ENCODE measurements around the gene TMC2. TPM values are rescaled to one million over a fixed set of nuclear protein-coding genes. Genes with fewer than 3 reads are reported as not detected.

TMC2 gene
- total RNA-seq, 3 donors from 2014 or later, result 0.15 to 0.96 (median 0.33) TPM

DNA sequence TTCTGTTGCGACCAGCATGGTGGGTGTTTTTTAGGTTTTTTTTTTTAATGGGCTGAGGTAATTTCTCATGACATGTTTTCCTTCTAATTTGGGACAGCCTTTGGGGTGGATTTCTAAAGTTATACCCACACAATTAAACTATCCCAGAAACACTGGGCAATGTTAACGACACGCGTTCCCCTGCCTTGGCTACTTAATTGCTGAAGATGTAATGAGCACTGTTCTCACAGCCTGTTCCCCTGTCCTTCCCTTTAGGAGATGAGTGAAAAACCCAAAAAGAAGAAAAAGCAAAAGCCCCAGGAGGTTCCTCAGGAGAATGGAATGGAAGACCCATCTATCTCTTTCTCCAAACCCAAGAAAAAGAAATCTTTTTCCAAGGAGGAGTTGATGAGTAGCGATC, 121.3 kb downstream of the TMC2 start:
- Histone ChIP-seq H3K9me3 (no peaks in the 10 kb centered on the region), H3K4me1 (peaks cover 0 to 10% of the 10 kb centered on the region in 2 donors), H3K27me3 (no peaks in the 10 kb centered on the region), H3K27ac (no peak overlapping the region), H3K4me3 (no peak overlapping the region), H3K36me3 (peaks cover 14% of the 10 kb centered on the region)
- intact Hi-C loops (cut with DNase I; ENCODE audit: low total_unique reads), result no loop called here
- DNase-seq (ENCODE audit: low spot score in 2 of 2), result no peak
- TF ChIP-seq POLR2AphosphoS5 (IDR thresholded peaks at IDR 0.05) (no peak), POLR2A (IDR thresholded peaks at IDR 0.05) (no peak)
- TF ChIP-seq, protein P1, sequence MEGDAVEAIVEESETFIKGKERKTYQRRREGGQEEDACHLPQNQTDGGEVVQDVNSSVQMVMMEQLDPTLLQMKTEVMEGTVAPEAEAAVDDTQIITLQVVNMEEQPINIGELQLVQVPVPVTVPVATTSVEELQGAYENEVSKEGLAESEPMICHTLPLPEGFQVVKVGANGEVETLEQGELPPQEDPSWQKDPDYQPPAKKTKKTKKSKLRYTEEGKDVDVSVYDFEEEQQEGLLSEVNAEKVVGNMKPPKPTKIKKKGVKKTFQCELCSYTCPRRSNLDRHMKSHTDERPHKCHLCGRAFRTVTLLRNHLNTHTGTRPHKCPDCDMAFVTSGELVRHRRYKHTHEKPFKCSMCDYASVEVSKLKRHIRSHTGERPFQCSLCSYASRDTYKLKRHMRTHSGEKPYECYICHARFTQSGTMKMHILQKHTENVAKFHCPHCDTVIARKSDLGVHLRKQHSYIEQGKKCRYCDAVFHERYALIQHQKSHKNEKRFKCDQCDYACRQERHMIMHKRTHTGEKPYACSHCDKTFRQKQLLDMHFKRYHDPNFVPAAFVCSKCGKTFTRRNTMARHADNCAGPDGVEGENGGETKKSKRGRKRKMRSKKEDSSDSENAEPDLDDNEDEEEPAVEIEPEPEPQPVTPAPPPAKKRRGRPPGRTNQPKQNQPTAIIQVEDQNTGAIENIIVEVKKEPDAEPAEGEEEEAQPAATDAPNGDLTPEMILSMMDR (IDR thresholded peaks at IDR 0.05), result no peak

DNA sequence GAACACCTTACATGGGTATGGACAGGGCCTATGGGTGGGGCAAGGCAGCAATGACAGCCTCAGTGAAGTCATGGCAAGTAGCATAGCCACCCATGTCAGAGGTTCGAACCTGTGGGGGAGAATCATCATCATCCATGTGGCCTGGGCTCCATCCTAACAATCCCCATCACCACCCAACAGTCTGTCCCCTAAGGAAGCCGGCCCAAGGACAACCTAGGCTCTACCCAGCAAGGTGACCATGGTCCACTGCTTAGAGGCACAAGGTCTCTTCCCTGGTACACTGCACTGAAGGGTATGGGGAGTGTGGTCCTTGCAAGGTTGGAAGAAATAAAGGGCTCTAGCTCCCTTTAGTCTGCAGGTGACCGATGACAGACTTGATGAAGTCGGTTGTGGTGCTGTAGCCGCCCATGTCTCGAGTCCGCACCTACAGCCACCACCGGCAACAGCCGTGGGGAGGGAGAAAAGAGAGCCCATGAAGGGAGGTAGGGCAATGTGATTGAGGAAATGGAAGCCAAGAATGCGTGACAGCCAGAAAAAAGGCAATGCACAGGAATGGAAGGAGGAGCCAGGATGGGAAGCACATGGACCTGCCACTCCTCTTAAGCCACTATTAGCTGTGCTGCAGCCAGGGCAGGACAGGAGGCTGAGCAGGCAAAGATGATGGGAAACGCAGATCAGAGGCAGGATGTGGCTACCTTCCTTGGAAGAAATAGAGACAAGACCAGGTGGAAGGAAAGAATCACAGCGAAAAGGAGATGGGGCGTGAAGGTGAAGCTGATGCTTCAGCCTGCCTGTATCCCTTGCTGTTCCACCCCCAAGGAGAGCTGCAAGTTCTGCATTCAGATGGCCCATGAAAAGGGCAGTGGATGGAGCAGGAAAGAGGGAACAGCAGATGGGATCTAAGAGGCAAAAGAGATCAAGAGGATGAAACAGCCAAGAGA, 122.3 kb downstream of the TMC2 start:
- Histone ChIP-seq H3K27me3 (no peaks in the 10 kb centered on the region), H3K4me3 (no peak overlapping the region), H3K27ac (no peak overlapping the region), H3K4me1 (peaks cover 0 to 6% of the 10 kb centered on the region in 2 donors), H3K36me3 (peaks cover 14% of the 10 kb centered on the region), H3K9me3 (no peaks in the 10 kb centered on the region)
- TF ChIP-seq POLR2A (IDR thresholded peaks at IDR 0.05), result no peak
- intact Hi-C loops (cut with DNase I; ENCODE audit: low total_unique reads), result no loop called here
- no peak for DNase-seq (ENCODE audit: low spot score in 2 of 2)

DNA sequence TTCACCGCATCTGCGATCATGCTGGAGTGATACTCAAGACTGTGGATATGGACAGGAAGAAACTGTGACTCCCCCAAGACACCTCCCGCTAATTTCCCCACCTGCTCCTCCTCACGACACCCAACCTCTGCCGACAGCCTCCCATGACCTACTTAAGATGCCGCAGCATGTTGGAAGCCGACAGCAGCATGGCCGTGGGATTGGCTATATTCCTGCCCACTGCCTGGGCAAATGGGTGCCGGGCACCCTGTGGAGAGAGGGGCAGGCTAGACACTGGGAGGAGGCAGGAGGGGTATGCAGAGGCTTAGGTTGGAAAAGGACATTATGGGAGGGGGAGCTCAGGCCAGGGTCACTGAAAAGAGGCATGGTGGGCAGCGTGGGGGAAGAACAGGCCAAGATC, 123.2 kb downstream of the TMC2 start:
- intact Hi-C loops (cut with DNase I; ENCODE audit: low total_unique reads), result no loop called here
- Histone ChIP-seq H3K4me3 (no peak overlapping the region), H3K27ac (no peak overlapping the region), H3K27me3 (no peaks in the 10 kb centered on the region), H3K36me3 (peaks cover 14% of the 10 kb centered on the region), H3K4me1 (no peaks in the 10 kb centered on the region), H3K9me3 (no peaks in the 10 kb centered on the region)
- no peak for DNase-seq (ENCODE audit: low spot score in 2 of 2)
- TF ChIP-seq, protein P1 (IDR thresholded peaks at IDR 0.05), result no peak
- TF ChIP-seq POLR2AphosphoS5 (IDR thresholded peaks at IDR 0.05), result no peak
- no peak for TF ChIP-seq POLR2A (IDR thresholded peaks at IDR 0.05)

DNA sequence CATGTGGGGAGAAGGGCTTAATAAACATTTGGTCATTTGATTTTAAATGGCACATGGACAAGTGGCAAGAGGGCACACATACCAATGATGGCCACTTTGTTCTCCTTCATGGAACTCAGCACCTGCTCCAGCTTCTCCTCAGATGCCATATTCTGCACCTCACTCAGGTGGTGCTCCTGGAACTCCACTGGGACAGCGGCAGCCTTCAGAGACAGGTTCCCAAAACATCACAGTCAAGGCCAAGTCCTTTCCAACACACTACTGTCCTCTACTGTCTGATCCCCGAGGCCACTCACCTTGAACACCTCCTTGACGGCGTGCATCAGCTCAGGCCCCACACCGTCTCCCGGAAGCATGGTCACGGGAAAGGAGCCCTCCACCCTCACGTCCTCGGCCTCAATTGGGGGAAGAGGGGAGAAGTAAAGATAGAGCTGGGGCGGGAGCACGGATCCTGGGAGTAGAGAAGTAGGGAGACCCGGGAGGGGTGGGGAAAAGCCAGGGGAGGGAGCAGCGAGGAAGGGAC, 127.1 kb downstream of the TMC2 start:
- Histone ChIP-seq H3K9me3 (no peaks in the 10 kb centered on the region), H3K4me3 (peak overlapping the region; percentile 82 to 98 (median 84)), H3K4me1 (no peaks in the 10 kb centered on the region), H3K27ac (peak overlapping the region; percentile 94), H3K36me3 (peaks cover 5% of the 10 kb centered on the region), H3K27me3 (no peaks in the 10 kb centered on the region)
- intact Hi-C loops (cut with DNase I; ENCODE audit: low total_unique reads), result no loop called here
- TF ChIP-seq, protein P1 (IDR thresholded peaks at IDR 0.05), result no peak
- TF ChIP-seq POLR2AphosphoS5 (IDR thresholded peaks at IDR 0.05) (no peak), POLR2A (IDR thresholded peaks at IDR 0.05) (no peak)
- DNase-seq (ENCODE audit: low spot score in 2 of 2), result no peak

DNA sequence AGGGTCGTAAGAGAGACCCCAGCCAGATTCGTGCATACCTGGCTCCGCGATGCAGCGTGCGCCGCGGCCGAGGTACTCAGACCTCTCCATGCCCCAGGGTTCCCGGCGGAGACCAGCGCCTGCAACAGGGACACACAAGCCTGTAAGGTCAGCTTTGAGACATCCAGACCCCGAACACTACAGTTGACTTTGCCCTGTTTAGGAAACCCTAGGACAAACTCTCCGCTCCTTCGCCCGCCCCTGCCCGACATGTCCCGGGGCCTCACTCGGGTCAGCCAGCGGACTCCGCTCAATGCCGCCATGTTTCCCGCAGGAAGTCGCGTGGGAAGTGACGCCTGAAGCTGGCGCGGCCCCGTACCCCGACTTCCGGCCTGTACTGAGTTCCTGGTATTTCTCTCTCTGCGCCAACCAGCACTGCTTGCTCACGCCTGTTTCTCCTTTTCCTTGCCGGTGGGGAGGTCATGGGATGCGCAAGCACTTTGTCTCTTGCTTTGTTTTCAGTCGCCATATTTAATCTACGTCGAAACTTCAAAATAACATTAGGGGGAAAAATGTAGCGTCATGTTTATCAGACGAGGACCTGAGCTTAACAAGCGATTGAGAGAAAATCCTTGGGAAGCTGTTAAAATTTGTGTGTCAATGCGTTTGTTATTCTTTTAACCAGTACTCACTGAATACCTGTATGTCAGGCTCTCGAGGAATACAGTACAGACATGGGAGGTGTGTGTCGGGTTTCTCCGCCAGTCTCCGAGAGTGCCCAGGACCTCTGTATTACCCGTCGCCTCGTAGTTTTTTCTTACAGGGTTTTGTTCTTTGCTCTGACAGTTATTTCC, 127.7 kb downstream of the TMC2 start, which contains the start of gene IDH3B:
TSS of gene IDH3B (minus strand) at position 330 of the 833 bp plus-strand sequence. CDS start at position 302, 28 bp downstream.
- Histone ChIP-seq H3K27me3 (no peaks in the 10 kb centered on the region), H3K4me3 (peak within 1 kb of the TSS; percentile 82 to 98 (median 84)), H3K9me3 (no peaks in the 10 kb centered on the region), H3K36me3 (peaks cover 4% of the 10 kb centered on the region), H3K27ac (peak within 1 kb of the TSS; percentile 94), H3K4me1 (no peaks in the 10 kb centered on the region)
- intact Hi-C loops (cut with DNase I; ENCODE audit: low total_unique reads), result no loop called here
- TF ChIP-seq POLR2A (IDR thresholded peaks at IDR 0.05) (peak; percentile 82), POLR2AphosphoS5 (IDR thresholded peaks at IDR 0.05) (peak; percentile 96 to 99 (median 99))
- TF ChIP-seq, protein P1 (IDR thresholded peaks at IDR 0.05), result no peak
- peak; percentile 94 to 95 for DNase-seq (ENCODE audit: low spot score in 2 of 2)

All from breast epithelium (tissue), 4 donors.